Kidney (tissue), 14 donors: ENCODE data around the gene UQCR11. TPM values are rescaled to one million over a fixed set of nuclear protein-coding genes. Genes with fewer than 3 reads are reported as not detected.

ENCODE experiments used
- DNase-seq, 5 donors: peaks; one replicate each; pipeline ENCODE4 v3.0.0-alpha.2; 2013 to 2020
- FAIRE-seq: peaks from 2 replicates; lab custom pipeline; 2012; peaks lifted over from hg19 to GRCh38; lab: Jason Lieb, UNC
- H3K27ac ChIP-seq, 2 donors: one replicate each; pipeline ENCODE4 v1.7.0; 2013; ENCODE audit warnings: low read depth in 2 of 2, low read length in 2 of 2, inconsistent platforms in 1 of 2
- H3K27me3 ChIP-seq: one replicate; pipeline ENCODE4 v1.7.1; 2013; ENCODE audit warnings: low read length, inconsistent platforms; ENCODE audit not compliant: control insufficient read depth, insufficient read depth
- H3K36me3 ChIP-seq, 3 donors: one replicate each; pipeline versions ENCODE4 v1.7.0 to v1.7.1; 2013; ENCODE audit warnings: low read length in 3 of 3, control low read depth in 1 of 3, inconsistent platforms in 1 of 3; ENCODE audit not compliant: insufficient read depth in 3 of 3, control insufficient read depth in 2 of 3
- H3K4me1 ChIP-seq, 3 donors: one replicate each; pipeline versions ENCODE4 v1.7.0 to v1.7.1; 2013; ENCODE audit warnings: low read length in 3 of 3, inconsistent platforms in 1 of 3, low read depth in 1 of 3; ENCODE audit not compliant: control insufficient read depth in 2 of 3, insufficient read depth in 2 of 3
- H3K4me3 ChIP-seq, 3 donors: one replicate each; pipeline versions ENCODE4 v1.7.0 to v1.8.1; 2013; ENCODE audit warnings: low read length in 3 of 3, control low read depth in 1 of 3, inconsistent platforms in 1 of 3
- H3K9ac ChIP-seq, 3 donors: one replicate each; pipeline versions ENCODE4 v1.7.0 to v1.7.1; 2013; ENCODE audit warnings: low read length in 3 of 3, control low read depth in 1 of 3, inconsistent platforms in 1 of 3
- H3K9me3 ChIP-seq, 3 donors: one replicate each; pipeline versions ENCODE4 v1.7.0 to v1.7.1; 2013; ENCODE audit warnings: low read length in 3 of 3, control low read depth in 1 of 3, inconsistent platforms in 1 of 3; ENCODE audit not compliant: control insufficient read depth in 2 of 3, insufficient read depth in 1 of 3
- CTCF ChIP-seq: IDR thresholded peaks from 3 replicates; pipeline ENCODE4 v1.5.1; 2012; ENCODE audit warnings: mild to moderate bottlenecking, moderate library complexity, borderline replicate concordance; ENCODE audit not compliant: insufficient read depth; ENCODE audit errors: extremely low read depth
- intact Hi-C: fragments of 100-400 bp; cut with DNase I; formaldehyde crosslinking; loops from one replicate; pipeline ENCODE4 v1.11.1; 2022
- polyA plus RNA-seq: library from polyadenylated mRNA; stranded (reverse); fragments of 350-450 nt; fragmentation: Illumina TruSeq; extraction: RNeasy Lipid Tissue Mini Kit (QIAGEN cat#74804); gene quantifications from one replicate; pipeline ENCODE4 v1.2.3, GENCODE V29; 2014; ENCODE audit warnings: low read depth, low replicate concordance; ENCODE audit not compliant: insufficient read depth
- total RNA-seq: library from RNA; stranded (reverse); fragmentation: NEBNext Ultra II Directional; extraction: Animal tissue kit (Norgen Biotek cat#: 25700); gene quantifications from one replicate; pipeline ENCODE4 v1.2.1, GENCODE V29; 2021
- donor health status: control.
- donor health status: control.
- donor health status: control.
- donor health status: control.
- donor health status: control.
- donor health status: DM: yes; HTN: yes; CAD: no.
- donor health status: Normal renal cell carcinoma (clear cell type).

The UQCR11 gene
- total and polyA plus RNA-seq, 2 donors from 2014 or later: 200 to 777 TPM

GRCh38 chr19:1626417-1627010 is 21.3 kb upstream of the UQCR11 start:
- no peak for TF ChIP-seq CTCF
- Histone ChIP-seq H3K27me3 (no peaks in the 10 kb centered on the region), H3K27ac (no peak overlapping the region), H3K4me3 (no peak overlapping the region), H3K36me3 (no peaks in the 10 kb centered on the region), H3K9ac (no peak overlapping the region), H3K4me1 (no peaks in the 10 kb centered on the region), H3K9me3 (no peaks in the 10 kb centered on the region)
- intact Hi-C loops: no loop called here
- FAIRE-seq (no peak), DNase-seq (no peak)

- Histone ChIP-seq H3K27ac (no peak overlapping the region), H3K36me3 (no peaks in the 10 kb centered on the region), H3K9ac (no peak overlapping the region), H3K9me3 (no peaks in the 10 kb centered on the region), H3K27me3 (no peaks in the 10 kb centered on the region), H3K4me1 (no peaks in the 10 kb centered on the region), H3K4me3 (no peak overlapping the region)
- peak; percentile 70 for TF ChIP-seq CTCF
- intact Hi-C loops: no loop called here
- peak in 3 of 5 donors; percentile 55 to 72 (median 60) for DNase-seq
- FAIRE-seq: no peak
These were observed 19.2 kb upstream of the UQCR11 start for GRCh38 chr19:1624458-1624857.

- Histone ChIP-seq H3K9me3 (no peaks in the 10 kb centered on the region), H3K4me1 (no peaks in the 10 kb centered on the region), H3K36me3 (no peaks in the 10 kb centered on the region), H3K27me3 (no peaks in the 10 kb centered on the region), H3K9ac (no peak overlapping the region), H3K27ac (no peak overlapping the region), H3K4me3 (no peak overlapping the region)
- intact Hi-C loops: no loop called here
- no peak for TF ChIP-seq CTCF
- FAIRE-seq: no peak
- DNase-seq: no peak
These were observed 17.3 kb upstream of the UQCR11 start for GRCh38 chr19:1622541-1622940.

- intact Hi-C loops: no loop called here
- FAIRE-seq: no peak
These were observed 16.7 kb upstream of the UQCR11 start for GRCh38 chr19:1622007-1622406.

More at GRCh38 chr19:1622007-1622406, 16.7 kb upstream of the UQCR11 start:
- no peak for DNase-seq
- no peak overlapping the region for H3K4me3 ChIP-seq
- no peak overlapping the region for H3K27ac ChIP-seq
- no peaks in the 10 kb centered on the region for H3K36me3 ChIP-seq
- H3K9ac ChIP-seq: no peak overlapping the region
- no peaks in the 10 kb centered on the region for H3K4me1 ChIP-seq
- no peaks in the 10 kb centered on the region for H3K27me3 ChIP-seq
- TF ChIP-seq CTCF: no peak
- no peaks in the 10 kb centered on the region for H3K9me3 ChIP-seq
